Activated gamma-delta T cell treated with anti-CD3 and anti-CD28 coated beads, Interleukin-2, amount 50 U/mL, for 16 hours (primary cell): Measurements from ENCODE around the gene NAALADL1.

Experiments used
- DNase-seq: peaks from one replicate; pipeline ENCODE4 v3.0.0-alpha.2; 2020; ENCODE audit warnings: low read depth

NAALADL1 gene, protein sequence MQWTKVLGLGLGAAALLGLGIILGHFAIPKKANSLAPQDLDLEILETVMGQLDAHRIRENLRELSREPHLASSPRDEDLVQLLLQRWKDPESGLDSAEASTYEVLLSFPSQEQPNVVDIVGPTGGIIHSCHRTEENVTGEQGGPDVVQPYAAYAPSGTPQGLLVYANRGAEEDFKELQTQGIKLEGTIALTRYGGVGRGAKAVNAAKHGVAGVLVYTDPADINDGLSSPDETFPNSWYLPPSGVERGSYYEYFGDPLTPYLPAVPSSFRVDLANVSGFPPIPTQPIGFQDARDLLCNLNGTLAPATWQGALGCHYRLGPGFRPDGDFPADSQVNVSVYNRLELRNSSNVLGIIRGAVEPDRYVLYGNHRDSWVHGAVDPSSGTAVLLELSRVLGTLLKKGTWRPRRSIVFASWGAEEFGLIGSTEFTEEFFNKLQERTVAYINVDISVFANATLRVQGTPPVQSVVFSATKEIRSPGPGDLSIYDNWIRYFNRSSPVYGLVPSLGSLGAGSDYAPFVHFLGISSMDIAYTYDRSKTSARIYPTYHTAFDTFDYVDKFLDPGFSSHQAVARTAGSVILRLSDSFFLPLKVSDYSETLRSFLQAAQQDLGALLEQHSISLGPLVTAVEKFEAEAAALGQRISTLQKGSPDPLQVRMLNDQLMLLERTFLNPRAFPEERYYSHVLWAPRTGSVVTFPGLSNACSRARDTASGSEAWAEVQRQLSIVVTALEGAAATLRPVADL

DNA sequence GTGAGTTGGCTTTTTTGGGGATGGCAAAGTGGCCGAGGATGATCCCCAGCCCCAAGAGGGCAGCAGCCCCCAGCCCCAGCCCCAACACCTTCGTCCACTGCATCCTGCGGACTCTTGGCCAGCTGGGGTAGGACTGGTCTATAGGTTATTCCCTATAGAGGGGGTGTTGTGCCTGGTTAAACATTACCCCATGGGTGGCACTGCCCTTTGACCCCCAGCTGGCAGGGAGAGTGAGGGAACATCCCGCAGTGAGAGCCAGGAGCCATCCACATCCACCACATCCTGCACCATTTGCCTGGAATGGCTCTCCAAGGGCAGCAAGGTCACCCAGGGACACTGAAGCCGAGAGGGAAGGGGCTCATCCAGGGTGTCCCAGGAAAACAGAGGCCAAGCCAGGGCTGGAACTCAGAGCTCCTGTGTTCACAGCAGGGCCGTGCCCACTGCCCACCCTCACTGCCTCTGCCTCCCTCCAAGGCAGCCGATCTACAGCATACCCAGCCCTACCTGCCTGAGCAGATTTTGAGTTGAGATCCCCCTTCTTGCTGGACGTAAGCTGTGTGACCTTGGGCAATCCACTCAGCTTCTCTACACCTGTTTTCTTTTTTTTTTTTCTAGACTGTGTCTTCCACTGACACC lies at the start of gene NAALADL1:
NAALADL1 (minus strand) TSS at position 135 of the 636 bp plus-strand sequence; CDS start at position 103, 32 bp downstream.
- DNase-seq, result no peak

DNA sequence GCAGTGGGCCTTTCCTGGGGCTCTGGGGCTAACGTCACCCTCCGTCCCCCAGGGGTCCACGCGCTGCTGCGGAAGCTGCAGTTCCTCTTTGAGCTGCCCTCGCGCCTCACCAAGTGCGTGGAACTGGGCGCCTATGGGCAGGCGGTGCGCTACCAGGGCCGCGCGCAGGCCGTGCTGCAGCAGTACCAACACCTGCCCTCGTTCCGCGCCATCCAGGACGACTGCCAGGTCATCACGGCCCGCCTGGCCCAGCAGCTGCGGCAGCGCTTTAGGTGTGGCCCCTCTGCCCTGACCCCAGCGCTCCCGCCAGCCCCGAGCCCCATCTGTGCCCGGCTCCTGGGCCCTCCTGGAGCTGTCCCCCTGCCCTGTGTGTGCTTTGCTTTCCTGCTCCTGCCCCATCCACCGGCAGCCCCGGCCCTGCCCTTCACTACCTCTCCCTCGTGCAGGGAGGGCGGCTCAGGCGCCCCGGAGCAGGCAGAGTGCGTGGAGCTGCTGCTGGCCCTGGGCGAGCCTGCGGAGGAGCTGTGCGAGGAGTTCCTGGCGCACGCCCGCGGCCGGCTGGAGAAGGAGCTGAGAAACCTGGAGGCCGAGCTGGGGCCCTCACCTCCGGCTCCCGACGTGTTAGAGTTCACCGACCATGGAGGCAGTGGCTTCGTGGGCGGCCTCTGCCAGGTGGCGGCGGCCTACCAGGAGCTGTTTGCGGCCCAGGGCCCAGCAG lies 49.6 kb upstream of the NAALADL1 start:
- no peak for DNase-seq

DNA sequence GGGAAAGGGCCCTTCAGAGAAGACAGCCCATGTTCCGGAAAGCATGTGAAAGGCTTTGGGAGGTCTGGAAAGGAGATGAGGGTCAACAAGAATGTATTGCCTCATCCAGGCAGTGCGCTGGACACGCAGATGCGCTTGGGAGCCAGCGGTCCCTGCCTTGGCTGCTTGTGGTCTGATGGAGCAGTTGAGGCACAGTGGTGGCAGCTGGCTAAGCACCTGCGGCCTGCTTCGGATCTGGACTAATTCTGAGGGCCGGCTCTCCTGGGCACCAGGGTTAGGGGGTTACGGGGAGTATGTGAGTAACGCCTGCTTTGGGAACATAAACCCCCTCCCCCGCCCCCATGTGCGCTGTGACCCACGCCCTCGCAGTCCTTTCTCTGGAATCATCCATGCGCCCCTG lies 48.7 kb upstream of the NAALADL1 start:
- DNase-seq, result no peak

DNA sequence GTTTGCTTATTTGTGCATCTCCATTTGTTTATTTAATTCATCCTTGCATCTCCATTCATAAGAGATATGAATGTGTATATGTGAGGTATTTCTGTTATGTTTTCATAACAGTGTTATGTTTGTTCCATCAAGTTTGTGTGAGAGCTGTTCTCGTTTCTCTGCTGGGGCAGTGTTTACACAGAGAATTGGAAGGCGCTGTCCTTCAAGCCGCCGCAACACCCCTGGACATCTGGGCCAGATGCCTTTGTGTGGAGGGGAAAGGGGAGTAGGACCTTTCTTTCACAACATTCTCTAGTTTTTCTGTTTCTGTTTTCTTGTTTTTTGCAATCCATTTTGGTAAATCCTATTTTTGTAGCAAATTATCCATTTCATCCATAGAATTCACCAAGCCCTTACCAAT lies 46.3 kb upstream of the NAALADL1 start:
- DNase-seq, result no peak

DNA sequence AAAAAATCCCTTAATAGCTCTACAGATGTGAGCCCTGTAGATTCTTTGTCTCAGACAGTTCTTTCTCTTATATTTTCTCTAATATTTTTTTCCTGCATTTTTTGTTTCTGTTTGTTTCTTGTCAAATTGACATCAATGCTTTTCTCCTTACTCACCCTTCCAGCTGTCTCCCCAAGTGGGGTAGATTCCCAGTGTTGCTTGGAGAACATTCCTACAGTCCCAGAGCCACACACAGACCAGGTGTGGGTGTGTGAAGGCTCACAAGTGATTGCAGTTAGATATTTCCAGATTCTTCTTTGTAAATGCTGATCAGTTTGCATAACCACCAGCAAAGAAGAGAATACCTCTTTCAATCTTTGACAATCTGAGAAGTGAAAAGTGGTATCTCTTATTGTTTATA lies 45.1 kb upstream of the NAALADL1 start:
- DNase-seq, result no peak

DNA sequence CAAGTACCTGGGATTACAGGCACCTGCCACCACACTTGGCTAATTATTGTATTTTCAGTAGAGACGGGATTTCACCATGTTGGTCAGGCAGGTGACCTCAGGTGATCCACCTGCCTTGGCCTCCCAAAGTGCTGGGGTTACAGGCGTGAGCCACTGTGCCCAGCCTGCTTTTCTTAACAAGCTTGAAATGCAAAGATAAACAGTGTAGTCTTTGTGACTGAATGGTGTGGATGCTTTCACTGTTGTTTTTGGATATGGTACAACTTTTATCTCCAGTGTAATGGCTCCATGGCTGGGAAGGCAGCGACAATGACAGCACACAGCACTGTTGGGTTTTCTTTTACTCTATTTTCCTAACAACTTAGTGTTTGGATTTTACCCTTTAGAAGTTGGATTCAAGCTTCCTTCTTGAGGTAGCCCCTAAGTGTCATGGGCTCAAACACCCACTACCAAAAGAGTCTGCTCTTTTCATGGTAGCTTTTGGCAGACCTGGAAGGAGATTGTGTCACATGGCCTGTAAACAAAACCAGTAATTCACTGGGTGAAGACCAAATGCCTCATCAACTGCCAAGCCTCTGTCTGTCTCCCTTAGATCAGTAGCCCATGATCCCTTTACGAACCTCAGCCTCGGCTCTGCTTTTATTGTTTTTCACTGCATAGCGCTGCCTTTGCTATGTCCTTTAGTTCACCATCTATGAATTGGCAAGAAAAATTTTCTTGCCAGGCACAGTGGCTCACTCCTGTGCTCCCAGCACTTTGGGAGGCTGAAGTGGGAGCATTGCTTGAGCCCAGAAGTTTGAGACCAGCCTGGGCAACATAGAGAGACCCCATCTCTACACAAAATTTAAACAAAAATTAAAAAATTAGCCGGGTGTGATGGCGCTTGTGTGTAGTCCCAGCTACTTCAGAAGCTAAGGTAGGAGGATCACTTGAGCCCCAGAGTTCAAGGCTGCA lies 44.1 kb upstream of the NAALADL1 start:
- no peak for DNase-seq

DNA sequence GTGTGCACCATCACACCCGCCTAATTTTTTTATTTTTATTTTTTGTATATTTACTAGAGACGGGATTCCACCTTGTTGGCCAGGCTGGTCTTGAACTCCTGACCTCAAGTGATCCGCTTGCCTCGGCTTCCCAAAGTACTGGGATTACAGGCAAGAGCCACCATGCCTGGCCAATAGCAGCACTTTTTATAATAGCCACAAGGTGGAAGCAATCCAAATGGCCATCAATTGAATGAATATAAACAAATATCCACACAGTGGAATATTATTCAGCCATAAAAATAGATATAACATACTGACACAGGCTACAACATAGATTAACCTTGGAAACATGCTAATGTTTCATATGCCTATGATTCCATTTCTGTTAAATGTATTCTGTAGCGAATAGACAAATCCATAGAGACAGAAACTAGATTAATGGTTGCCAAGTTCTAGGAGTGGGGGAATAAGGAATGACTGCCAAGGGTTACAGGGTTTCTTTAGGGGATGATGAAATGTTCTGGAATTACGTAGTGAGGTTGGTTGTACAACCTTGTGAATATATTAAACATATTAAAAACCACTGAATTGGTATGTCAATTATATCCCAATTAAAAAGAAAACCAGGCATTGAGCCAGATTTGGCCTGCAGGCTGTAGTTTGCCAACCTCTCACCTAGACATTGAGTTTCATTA lies 42.5 kb upstream of the NAALADL1 start:
- DNase-seq, result no peak

DNA sequence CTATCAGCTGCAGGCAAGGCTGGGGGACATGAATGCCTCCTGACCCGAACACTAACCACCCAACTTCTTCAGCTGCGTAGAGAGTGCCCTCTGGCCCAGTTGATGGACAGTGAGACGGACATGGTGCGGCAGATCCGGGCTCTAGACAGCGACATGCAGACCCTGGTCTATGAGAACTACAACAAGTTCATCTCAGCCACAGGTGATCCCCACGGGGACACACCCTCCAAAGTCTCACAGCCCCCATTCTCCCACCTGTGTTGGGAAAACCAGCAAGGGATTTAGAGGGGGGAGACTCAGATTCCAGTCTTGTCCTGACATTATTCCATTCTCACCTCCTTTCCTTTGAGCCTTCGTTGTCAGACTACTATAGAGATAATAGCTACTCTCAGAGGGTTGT lies 38.6 kb upstream of the NAALADL1 start:
- DNase-seq, result no peak

DNA sequence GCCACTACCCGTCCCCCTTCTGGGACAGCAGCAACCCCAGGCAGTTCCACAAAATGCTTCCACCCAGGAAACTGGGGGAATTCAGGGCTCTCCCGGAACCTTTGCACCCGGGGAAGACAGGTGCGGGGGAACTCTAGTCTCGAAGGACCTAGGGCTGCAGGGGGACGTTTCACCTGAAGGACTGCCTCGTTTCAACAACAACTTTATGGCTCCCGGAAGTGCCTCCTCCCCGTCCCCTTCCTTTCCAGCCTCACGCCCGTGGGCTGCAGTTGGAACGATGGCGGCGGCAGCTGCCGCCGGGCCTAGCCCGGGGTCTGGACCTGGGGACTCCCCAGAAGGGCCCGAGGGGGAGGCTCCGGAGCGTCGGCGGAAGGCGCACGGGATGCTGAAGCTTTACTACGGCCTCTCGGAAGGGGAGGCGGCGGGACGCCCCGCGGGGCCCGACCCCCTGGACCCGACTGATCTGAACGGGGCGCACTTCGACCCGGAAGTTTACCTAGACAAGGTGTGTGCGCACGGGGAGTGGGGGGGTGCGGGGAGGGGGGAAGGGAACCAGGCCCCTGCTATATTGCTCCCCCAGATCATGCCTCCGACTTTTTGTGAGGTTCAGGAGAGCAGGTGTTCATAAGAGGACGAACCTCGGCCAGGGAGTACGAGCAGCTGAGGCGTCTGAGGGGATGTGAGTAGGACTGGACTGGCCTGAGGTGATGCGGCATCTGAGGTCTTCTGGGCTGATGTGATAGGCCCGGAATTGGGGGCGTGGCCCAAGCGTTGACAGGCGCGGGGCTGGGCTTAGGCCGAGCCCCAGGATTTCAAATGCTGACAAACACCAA lies 37.8 kb upstream of the NAALADL1 start, which contains the start of gene VPS51:
VPS51 (plus strand) TSS at position 241 of the 833 bp plus-strand sequence; CDS start at position 278, 37 bp downstream.
- peak; percentile 83 for DNase-seq

DNA sequence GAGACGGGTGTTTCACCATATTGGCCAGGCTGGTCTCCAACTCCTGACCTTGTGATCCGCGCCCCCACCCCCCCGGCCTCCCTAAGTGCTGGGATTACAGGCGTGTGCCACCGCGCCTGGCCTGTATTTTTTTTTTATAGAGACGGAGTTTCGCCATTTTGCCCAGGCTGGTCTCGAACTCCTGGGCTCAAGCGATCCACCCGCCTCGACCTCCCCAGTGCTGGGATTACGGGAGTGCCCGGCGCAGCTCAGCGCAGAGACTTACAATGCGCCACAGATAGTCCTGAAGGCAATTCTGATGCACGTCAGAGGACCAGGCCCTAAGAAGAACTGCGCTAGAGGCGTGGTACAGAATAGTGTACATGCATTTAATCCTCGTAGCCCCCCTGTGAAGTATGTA lies 37.1 kb upstream of the NAALADL1 start:
- DNase-seq, result no peak

DNA sequence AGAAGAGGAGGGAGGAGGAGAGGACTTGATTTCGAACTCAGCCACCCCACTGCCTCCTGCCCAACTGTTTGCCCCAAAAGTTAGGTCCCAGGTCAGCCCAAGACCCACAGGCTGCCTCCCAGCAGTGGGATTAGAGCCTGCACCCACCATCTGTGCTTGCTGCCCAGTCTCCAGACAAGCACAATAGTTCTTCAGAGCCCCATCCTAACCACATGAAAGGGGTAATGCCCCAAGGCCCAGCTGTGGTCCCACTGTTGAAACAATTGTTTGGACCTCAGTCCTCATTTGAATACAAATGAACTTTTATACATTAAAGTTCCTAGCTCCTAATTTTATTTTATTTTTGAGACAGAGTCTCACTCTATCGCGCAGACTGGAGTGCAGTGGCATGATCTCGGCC lies 32.3 kb upstream of the NAALADL1 start:
- DNase-seq, result no peak

DNA sequence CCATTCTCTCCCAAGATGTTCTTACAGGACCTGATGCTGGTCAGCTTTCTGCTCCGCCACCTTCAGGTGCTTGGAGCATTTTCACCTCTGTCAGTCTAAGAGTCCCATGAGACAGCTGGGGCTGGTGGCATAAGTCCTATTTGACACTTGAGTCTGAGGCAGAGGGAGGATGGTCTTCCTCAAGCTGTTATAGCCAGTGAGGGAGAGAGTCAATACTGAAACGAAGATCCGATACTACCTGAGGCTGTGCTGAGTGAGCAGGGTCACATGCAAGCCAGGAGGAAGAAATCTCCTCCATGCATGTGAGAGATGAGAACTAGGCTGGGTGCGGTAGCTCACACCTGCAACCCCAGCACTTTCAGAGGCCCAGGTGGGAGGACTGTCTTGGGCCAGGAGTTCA lies 31.3 kb upstream of the NAALADL1 start:
- no peak for DNase-seq

DNA sequence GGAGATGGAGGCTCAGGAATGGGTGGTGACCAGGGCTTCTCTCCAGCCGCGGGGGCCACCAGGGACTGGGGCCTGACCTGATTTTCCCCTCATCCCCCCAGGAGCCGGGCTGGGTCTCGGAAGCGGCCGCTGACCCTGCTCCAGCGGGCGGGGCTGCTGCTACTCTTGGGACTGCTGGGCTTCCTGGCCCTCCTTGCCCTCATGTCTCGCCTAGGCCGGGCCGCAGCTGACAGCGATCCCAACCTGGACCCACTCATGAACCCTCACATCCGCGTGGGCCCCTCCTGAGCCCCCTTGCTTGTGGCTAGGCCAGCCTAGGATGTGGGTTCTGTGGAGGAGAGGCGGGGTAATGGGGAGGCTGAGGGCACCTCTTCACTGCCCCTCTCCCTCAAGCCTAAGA lies 29.5 kb upstream of the NAALADL1 start:
- DNase-seq, result no peak

DNA sequence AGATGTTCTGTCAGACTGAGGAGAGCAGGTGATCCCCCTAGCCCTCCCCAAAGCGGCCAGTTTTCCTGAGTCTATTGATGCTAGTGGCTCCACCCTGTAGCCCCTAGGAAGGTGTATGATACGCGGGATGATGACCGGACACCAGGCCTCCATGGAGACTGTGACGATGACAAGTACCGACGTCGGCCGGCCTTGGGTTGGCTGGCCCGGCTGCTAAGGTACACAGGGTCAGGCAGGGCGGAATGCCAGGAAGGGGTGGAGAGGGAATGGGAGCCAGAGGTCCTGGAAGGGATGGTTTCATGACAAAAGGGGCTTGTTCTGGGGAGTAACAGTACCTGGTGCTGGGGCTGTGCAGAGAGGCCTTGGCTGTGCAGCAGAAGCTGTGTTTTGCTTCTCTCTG lies 28.9 kb upstream of the NAALADL1 start:
- DNase-seq, result no peak

DNA sequence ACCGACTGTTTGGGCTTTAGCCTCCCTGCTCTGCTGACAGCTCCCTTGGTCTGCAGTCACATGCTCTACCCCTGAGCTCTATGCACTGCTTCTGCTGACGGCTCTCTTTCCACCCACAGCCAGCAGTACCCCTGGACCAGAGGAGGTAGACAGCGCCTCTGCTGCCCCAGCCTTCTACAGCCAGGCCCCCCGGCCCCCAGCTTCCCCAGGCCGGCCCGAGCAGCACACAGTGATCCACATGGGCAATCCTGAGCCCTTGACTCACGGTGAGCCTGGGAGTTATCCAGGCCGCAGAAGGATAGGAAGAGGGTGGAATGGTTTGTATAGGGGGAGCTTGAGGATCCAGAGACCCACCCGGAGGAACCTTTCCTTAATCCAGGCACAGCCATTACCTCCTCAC lies 28.5 kb upstream of the NAALADL1 start:
- no peak for DNase-seq

DNA sequence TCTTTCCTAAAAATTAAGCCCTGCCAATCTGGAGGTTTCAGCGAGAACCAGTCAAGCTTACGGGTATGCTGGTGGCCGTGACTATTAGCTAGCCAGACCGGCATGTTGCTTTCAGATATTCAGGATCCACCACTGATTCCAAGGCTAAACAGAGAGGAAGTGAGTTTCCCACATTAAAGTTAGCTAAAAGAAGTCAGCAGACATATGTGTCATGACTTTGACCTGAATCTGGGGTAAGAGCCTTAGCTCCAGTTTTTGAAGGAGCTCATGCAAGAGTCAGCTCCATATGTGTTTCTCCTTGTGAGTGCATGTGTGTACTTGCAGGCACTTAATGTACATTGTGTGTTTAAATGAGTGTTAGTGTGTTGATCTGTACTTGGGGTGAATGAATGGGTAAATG lies 27.1 kb upstream of the NAALADL1 start:
- DNase-seq, result no peak

DNA sequence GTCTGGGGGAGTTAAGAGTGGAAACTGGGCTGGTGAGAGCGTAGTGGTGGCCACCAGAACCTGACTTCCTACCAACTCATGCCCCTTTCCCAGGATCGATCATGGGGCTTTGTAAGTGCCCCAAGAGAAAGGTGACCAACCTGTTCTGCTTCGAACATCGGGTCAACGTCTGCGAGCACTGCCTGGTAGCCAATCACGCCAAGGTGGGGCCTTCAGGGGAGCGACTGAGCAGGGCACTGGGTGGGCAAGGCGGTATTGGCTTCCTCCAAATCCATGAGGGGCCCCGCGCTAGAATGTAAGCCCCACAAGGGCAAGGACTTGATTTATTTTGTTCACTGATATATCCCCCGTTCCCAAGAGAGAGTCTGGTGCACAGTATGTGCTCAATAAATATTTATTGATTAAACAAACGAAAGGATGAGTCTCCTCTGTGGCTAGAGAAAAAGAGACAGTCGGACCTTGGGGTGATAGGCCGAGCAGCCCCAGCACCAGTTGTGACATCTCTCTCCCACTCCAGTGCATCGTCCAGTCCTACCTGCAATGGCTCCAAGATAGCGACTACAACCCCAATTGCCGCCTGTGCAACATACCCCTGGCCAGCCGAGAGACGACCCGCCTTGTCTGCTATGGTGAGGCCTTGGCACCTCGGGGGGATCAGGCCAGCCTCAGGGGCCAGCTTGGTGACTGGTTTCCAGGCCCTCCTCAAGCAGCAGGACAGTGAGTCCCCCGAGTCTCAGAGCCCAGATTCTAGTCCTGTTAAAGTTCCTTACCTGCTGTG lies 26.4 kb upstream of the NAALADL1 start:
- no peak for DNase-seq

DNA sequence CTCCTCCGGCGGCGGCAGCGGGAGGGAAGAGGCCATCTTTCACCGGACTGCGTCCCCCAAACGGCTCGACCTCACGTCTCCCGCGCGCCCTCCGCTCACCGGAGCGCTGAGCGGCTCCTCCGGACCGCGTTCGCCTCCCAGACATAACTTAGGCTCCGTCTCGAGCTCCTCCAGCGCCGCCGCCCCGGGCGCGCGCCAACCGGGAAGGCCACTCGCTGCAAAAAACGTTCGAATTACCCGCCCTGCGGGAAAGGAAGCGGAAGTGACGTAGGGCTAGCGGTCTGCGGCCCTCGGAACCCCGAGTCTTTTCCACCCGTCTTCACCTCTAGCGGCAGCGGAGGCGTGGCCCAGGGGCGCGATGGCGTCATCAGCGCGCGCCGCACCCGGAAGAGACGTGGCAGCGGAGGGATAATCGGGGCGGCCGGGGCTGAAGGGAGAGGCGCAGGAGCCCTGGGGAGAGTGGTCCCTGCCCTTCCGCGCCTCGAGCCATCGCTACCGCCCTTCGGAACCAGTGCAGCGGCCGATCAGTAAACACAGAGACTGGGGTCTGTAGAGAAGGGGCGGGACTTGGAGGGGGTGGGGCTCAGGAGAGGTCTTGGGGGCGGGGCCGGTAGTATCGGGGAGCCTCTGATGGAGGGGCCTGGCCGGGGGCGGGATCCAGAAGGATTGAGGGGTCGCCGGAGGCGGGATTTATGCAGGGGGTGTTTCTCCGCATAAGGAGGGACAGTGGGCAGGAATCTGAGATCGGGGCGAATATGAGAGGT lies 25.7 kb upstream of the NAALADL1 start, which contains the start of the genes CDCA5 and ZFPL1:
CDCA5 (minus strand) TSS at position 207 of the 764 bp plus-strand sequence; CDS start at position 145, 62 bp downstream.
ZFPL1 (plus strand) TSS at position 389 of the 764 bp plus-strand sequence. CDS start 477 bp downstream, outside the sequence.
- DNase-seq, result peak; percentile 96
